ENCODE measurements around the gene MDP1.
"Not testable (repeated sequence)": the region's sequence is repeated elsewhere in the genome, so short reads cannot be mapped to it uniquely, and the experiment has no call there.

Gene MDP1

GRCh38 chr14:24250354-24250753, 34.5 kb upstream of the MDP1 start:
- DNase-seq: no peak

GRCh38 chr14:24249230-24250021, 33.6 kb upstream of the MDP1 start:
- no peak for DNase-seq

GRCh38 chr14:24247422-24247821, 31.6 kb upstream of the MDP1 start:
- no peak for DNase-seq

GRCh38 chr14:24246765-24247212, 30.9 kb upstream of the MDP1 start:
- DNase-seq: no peak

- DNase-seq: not testable (repeated sequence)
These were observed 29.5 kb upstream of the MDP1 start for GRCh38 chr14:24245350-24245749.

- no peak for DNase-seq
These were observed 27.5 kb upstream of the MDP1 start for GRCh38 chr14:24243336-24243836.

GRCh38 chr14:24241829-24242443, 26.1 kb upstream of the MDP1 start:
- DNase-seq: peak; percentile 75

- DNase-seq: no peak
These were observed 24.4 kb upstream of the MDP1 start for GRCh38 chr14:24240110-24240918.

GRCh38 chr14:24238527-24239037, 22.7 kb upstream of the MDP1 start:
- no peak for DNase-seq

GRCh38 chr14:24238123-24238522, 22.3 kb upstream of the MDP1 start:
- DNase-seq: no peak

GRCh38 chr14:24237463-24237955, 21.6 kb upstream of the MDP1 start:
- no peak for DNase-seq

GRCh38 chr14:24236689-24237462, 21.0 kb upstream of the MDP1 start:
- no peak for DNase-seq

GRCh38 chr14:24235804-24236688, 20.2 kb upstream of the MDP1 start:
- no peak for DNase-seq

- DNase-seq: no peak
These were observed 18.5 kb upstream of the MDP1 start for GRCh38 chr14:24234095-24235005.

GRCh38 chr14:24233538-24233866, 17.6 kb upstream of the MDP1 start:
- no peak for DNase-seq

- no peak for DNase-seq
These were observed 17.0 kb upstream of the MDP1 start, which contains the start of gene GMPR2 for GRCh38 chr14:24232645-24233537. Gene GMPR2, plus strand, starts transcription at chr14:24232929. Its CDS starts 325 bp downstream, at chr14:24233254.

- DNase-seq: peak; percentile 50
These were observed 16.3 kb upstream of the MDP1 start, which contains the start of gene NEDD8 for GRCh38 chr14:24232121-24232644. Gene NEDD8, minus strand, starts transcription at chr14:24232367. Its CDS starts 100 bp downstream, at chr14:24232267.

Data from activated gamma-delta T cell (primary cell).